Progenitor cell of endocrine pancreas (in vitro differentiated cells): ENCODE data around the gene PRDM16. TPM values are rescaled to one million over a fixed set of nuclear protein-coding genes. Genes with fewer than 3 reads are reported as not detected.

Source experiments
- DNase-seq: peaks from one replicate; pipeline ENCODE4 v3.0.0; 2021; ENCODE audit warnings: low spot score; ENCODE audit not compliant: unreplicated experiment
- H3K27ac Mint-ChIP-seq: 2 replicates; pipeline ENCODE4 v1.8.0; 2021; ENCODE audit warnings: mild to moderate bottlenecking, moderate library complexity, mixed read lengths
- H3K27me3 Mint-ChIP-seq: 2 replicates; pipeline ENCODE4 v1.8.0; 2021; ENCODE audit warnings: mixed read lengths
- H3K36me3 Mint-ChIP-seq: 2 replicates; pipeline ENCODE4 v1.8.0; 2022; ENCODE audit warnings: mixed read lengths; ENCODE audit not compliant: insufficient read depth
- H3K4me1 Mint-ChIP-seq: 2 replicates; pipeline ENCODE4 v1.8.0; 2021; ENCODE audit warnings: low read depth, mixed read lengths
- H3K4me3 Mint-ChIP-seq: 2 replicates; pipeline ENCODE4 v1.8.0; 2021; ENCODE audit warnings: low read depth, mild to moderate bottlenecking, moderate library complexity, mixed read lengths
- H3K9me3 Mint-ChIP-seq: 2 replicates; pipeline ENCODE4 v1.8.0; 2021; ENCODE audit warnings: low read depth, mixed read lengths
- CTCF ChIP-seq: fragments of 200-600 bp; sonication (generic); IDR thresholded peaks from one replicate; pipeline ENCODE4 v1.5.0; 2021; ENCODE audit warnings: antibody characterized with exemption, mild to moderate bottlenecking; ENCODE audit not compliant: unreplicated experiment
- total RNA-seq: library from RNA; stranded (reverse); gene quantifications from 2 replicates; pipeline ENCODE4 v1.2.1, GENCODE V29; 2021

The PRDM16 gene
- total RNA-seq, 1 donor from 2014 or later: 69.1 TPM

GRCh38 chr1:3233031-3233430 is 164.0 kb downstream of the PRDM16 start:
- no peak for DNase-seq
- no peak for TF ChIP-seq CTCF
- peaks cover 31% of the 10 kb centered on the region for H3K4me1 Mint-ChIP-seq
- no peak overlapping the region for H3K4me3 Mint-ChIP-seq
- no peak overlapping the region for H3K27ac Mint-ChIP-seq
- H3K27me3 Mint-ChIP-seq: no peaks in the 10 kb centered on the region
- H3K36me3 Mint-ChIP-seq: peaks cover 1% of the 10 kb centered on the region
- no peaks in the 10 kb centered on the region for H3K9me3 Mint-ChIP-seq

DNA sequence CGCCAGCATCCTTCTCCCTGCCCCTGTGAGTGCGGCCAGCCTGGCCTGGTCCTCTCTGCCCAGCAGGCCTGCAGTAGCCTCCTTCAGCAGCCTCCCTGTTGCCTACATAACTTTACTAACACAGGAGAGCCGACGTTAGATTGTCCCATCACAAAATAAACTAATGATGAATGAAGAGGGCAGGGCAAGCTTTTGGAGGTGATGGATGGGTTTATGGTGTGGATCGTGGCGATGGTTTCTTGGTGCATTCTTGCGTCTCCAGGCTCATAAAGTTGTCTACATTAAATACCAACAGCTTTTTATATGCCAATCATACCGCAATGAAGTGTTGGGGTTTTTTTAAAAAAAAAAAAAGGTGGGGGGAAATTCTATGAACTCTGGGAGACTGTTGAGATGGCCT is 164.5 kb downstream of the PRDM16 start:
- peaks cover 1% of the 10 kb centered on the region for H3K36me3 Mint-ChIP-seq
- no peaks in the 10 kb centered on the region for H3K9me3 Mint-ChIP-seq
- TF ChIP-seq CTCF: no peak
- no peak for DNase-seq
- H3K4me3 Mint-ChIP-seq: no peak overlapping the region
- no peaks in the 10 kb centered on the region for H3K27me3 Mint-ChIP-seq
- peaks cover 34% of the 10 kb centered on the region for H3K4me1 Mint-ChIP-seq
- H3K27ac Mint-ChIP-seq: no peak overlapping the region

DNA sequence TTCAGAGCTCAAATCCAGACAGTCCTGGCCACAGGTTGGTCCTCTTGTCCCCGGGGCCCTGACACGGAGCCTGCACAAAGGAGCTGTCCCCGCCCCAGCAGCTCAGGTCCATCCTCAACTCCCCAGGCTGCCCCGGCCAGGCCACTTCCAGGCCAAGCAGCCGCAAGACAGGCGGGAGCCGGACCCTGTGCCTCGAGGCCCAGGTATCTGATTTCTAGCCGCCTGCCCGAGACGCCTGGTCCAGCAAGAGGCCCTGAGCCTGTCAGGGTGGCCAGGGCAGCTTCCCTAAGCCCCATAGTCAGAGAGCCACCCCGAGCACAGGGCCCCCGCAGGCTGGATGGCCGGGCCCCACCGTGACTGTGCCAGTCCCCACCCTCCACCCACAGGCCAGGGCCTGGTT is 165.3 kb downstream of the PRDM16 start:
- Mint-ChIP-seq H3K4me3 (no peak overlapping the region), H3K4me1 (peaks cover 31% of the 10 kb centered on the region), H3K36me3 (peaks cover 1% of the 10 kb centered on the region), H3K27ac (no peak overlapping the region), H3K9me3 (no peaks in the 10 kb centered on the region), H3K27me3 (no peaks in the 10 kb centered on the region)
- no peak for DNase-seq
- no peak for TF ChIP-seq CTCF

DNA sequence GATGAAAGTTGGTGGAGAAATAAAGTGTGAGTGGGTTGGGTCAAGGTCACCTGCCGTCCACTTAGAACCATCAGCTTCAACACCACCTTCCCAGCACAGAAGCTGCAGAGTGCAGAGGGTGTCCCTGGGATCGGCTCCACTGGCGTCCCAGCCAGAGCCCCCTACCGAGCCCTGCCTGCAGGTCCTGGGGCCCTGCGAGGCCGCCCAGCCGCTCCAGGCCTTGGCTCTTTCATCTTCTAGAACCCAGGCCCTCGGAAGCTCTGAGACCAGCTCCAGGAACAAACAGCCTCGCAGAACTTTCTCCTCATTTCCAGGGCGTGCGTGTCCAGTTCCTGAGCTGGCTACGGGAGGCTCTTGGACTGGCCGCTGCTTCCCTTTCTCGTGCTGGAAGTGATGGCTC is 166.0 kb downstream of the PRDM16 start:
- Mint-ChIP-seq H3K27me3 (no peaks in the 10 kb centered on the region), H3K4me1 (peaks cover 29% of the 10 kb centered on the region), H3K4me3 (no peak overlapping the region), H3K9me3 (no peaks in the 10 kb centered on the region), H3K36me3 (peaks cover 1% of the 10 kb centered on the region), H3K27ac (no peak overlapping the region)
- DNase-seq: no peak
- no peak for TF ChIP-seq CTCF

GRCh38 chr1:3235496-3235895 is 166.5 kb downstream of the PRDM16 start:
- TF ChIP-seq CTCF: no peak
- Mint-ChIP-seq H3K27me3 (no peaks in the 10 kb centered on the region), H3K9me3 (no peaks in the 10 kb centered on the region), H3K36me3 (peaks cover 5% of the 10 kb centered on the region), H3K4me1 (peaks cover 29% of the 10 kb centered on the region), H3K4me3 (no peak overlapping the region), H3K27ac (no peak overlapping the region)
- DNase-seq: no peak

DNA sequence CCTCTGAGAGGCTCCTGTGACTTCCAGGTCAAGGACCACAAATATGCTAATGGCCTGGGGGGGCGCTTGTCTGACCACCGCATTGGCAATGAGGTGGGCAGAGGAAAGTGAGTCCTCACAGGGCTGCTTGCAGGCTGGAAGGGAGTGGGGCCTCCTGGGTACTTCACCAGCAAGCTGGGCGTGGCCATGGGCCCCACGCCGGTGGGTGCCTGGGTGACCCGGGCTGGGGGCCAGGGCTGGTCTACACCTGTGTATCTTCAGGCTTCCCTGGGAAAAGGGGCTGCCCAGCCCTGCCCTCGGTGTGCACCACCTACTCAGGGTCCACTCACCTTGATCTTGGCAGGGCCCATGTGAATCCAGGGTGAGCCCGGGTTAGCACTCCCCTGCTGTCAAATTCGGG is 167.4 kb downstream of the PRDM16 start:
- Mint-ChIP-seq H3K27me3 (no peaks in the 10 kb centered on the region), H3K4me3 (no peak overlapping the region), H3K4me1 (peaks cover 29% of the 10 kb centered on the region), H3K27ac (no peak overlapping the region), H3K36me3 (peaks cover 5% of the 10 kb centered on the region), H3K9me3 (no peaks in the 10 kb centered on the region)
- DNase-seq: no peak
- no peak for TF ChIP-seq CTCF
